NB4 (cell line): ENCODE data around the gene MGAT5B.

ENCODE experiments used
- CTCF ChIP-seq: IDR thresholded peaks from one replicate; pipeline ENCODE4 v1.5.1; 2012; ENCODE audit warnings: low read depth, low read length
- MAX ChIP-seq: IDR thresholded peaks from 2 replicates; pipeline ENCODE4 v1.6.1; 2011; ENCODE audit warnings: low read depth, low read length

GRCh38 chr17:76872221-76872873, 4.1 kb downstream of the MGAT5B start:
- TF ChIP-seq CTCF, result no peak
- no peak for TF ChIP-seq MAX
